ENCODE measurements around the gene NLGN3. TPM values are rescaled to one million over a fixed set of nuclear protein-coding genes. Genes with fewer than 3 reads are reported as not detected.

NLGN3 gene
- total RNA-seq, 3 donors from 2014 or later = 0.38 to 0.43 (median 0.40) TPM

GRCh38 chrX:71107245-71107644 lies 37.4 kb upstream of the NLGN3 start:
- peaks cover 39% of the 10 kb centered on the region for H3K36me3 Mint-ChIP-seq (ENCODE audit: insufficient read depth)
- no peaks in the 10 kb centered on the region for H3K27me3 Mint-ChIP-seq (ENCODE audit: low read depth)
- DNase-seq (no peak), ATAC-seq (no peak)
- peak overlapping the region; percentile 96 for H3K4me3 Mint-ChIP-seq
- H3K9me3 Mint-ChIP-seq = no peaks in the 10 kb centered on the region
- H3K4me1 Mint-ChIP-seq (ENCODE audit: low read depth) = peaks cover 60% of the 10 kb centered on the region

- ATAC-seq = no peak
- Mint-ChIP-seq H3K4me1 (ENCODE audit: low read depth) (peaks cover 60% of the 10 kb centered on the region), H3K4me3 (peak overlapping the region; percentile 96), H3K9me3 (no peaks in the 10 kb centered on the region), H3K36me3 (ENCODE audit: insufficient read depth) (peaks cover 39% of the 10 kb centered on the region), H3K27me3 (ENCODE audit: low read depth) (no peaks in the 10 kb centered on the region)
- DNase-seq = no peak
Measured at GRCh38 chrX:71107762-71108360, 36.8 kb upstream of the NLGN3 start.

GRCh38 chrX:71109051-71109450 lies 35.6 kb upstream of the NLGN3 start:
- DNase-seq = no peak
- Mint-ChIP-seq H3K27me3 (ENCODE audit: low read depth) (no peaks in the 10 kb centered on the region), H3K4me1 (ENCODE audit: low read depth) (peaks cover 57% of the 10 kb centered on the region), H3K4me3 (peak overlapping the region; percentile 96), H3K36me3 (ENCODE audit: insufficient read depth) (peaks cover 39% of the 10 kb centered on the region), H3K9me3 (no peaks in the 10 kb centered on the region)
- ATAC-seq = no peak

DNA sequence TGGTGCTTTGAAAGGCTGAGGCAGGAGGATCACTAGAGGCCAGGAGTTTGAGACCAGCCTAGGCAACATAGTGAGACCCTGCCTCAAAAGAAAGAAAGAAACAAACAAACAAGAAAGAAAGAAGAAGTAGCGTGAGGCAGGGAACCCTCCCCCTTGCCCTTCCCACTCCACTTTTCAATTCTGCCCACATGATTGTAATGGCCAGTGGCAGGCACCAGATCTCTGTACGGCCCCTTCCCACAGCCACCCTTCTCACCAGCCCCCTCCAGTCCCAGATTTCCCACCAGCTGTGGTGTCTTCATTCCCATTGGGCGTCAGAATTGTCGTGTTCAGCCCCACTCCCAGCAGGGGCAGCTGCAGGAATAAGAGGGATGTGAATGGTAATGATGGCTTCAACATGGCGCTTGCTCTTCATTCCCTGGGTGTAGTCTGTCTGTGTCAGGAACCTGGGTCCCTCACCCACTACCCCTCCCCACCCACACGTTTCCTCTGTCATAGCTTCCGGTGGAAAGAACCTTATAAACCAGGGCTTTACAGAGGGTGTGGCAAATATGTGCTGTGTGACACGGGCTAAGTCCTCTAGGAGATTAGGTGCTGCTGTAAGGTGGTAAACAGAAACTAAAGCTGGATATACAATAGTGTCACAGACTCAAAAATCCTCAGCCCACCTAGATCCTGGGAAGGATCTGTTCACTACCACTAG lies 33.3 kb upstream of the NLGN3 start, which contains the start of gene IL2RG:
IL2RG (minus strand) TSS at position 437 of the 703 bp plus-strand sequence; CDS start at position 399, 38 bp downstream.
- peaks cover 43% of the 10 kb centered on the region for H3K4me1 Mint-ChIP-seq (ENCODE audit: low read depth)
- H3K36me3 Mint-ChIP-seq (ENCODE audit: insufficient read depth) = peaks cover 31% of the 10 kb centered on the region
- DNase-seq = peak; percentile 75
- ATAC-seq = peak; percentile 87 to 90
- no peaks in the 10 kb centered on the region for H3K27me3 Mint-ChIP-seq (ENCODE audit: low read depth)
- H3K9me3 Mint-ChIP-seq = no peaks in the 10 kb centered on the region
- H3K4me3 Mint-ChIP-seq = peak within 1 kb of the TSS; percentile 96

DNA sequence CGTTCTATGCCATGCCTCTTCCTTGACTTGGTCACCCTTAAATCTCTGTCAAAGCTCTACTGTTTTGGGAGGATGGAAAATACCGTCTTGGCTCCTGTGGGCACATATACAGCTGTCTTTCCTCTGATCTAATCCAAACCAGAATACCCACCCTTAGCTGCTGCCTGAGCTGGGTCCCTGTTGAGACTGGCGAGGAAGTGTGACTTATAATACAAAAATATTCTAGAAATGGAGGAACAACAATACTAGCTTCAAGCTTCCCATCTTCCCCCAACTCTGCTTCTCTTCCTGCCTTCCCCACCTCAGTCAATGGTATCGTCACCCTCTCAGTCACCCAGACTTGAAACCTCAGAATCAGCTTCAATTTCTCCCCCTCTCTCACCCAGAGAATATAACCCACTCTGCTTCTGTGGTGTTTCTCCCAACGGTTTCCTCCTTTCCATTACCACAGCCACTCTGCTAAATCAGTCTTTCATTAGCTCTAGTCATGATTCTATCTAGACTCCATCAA lies 32.7 kb upstream of the NLGN3 start:
- ATAC-seq = peak; percentile 38 to 53
- Mint-ChIP-seq H3K4me1 (ENCODE audit: low read depth) (peaks cover 39% of the 10 kb centered on the region), H3K9me3 (no peaks in the 10 kb centered on the region), H3K27me3 (ENCODE audit: low read depth) (no peaks in the 10 kb centered on the region), H3K36me3 (ENCODE audit: insufficient read depth) (peaks cover 27% of the 10 kb centered on the region), H3K4me3 (peak overlapping the region; percentile 96)
- DNase-seq = peak; percentile 23

DNA sequence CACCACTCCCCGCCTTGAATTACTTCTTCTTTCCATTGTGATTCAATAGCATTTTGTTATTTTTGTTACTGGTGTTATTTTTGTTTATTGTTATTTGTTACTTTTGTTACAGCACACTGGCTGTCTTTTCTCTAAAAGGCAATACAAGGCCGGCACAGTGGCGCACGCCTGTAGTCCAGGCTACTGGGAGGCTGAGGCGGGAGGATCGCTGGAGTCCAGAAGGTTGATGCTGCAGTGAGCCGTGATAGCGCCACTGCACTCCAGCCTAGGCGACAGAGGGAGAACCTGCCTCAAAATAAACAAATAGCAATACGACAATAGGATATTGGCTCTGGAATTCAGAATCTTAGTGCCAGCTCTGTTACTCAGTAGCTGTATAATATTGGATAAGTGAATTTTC lies 27.3 kb upstream of the NLGN3 start:
- Mint-ChIP-seq H3K4me1 (ENCODE audit: low read depth) (peaks cover 31% of the 10 kb centered on the region), H3K36me3 (ENCODE audit: insufficient read depth) (peaks cover 9% of the 10 kb centered on the region), H3K27me3 (ENCODE audit: low read depth) (no peaks in the 10 kb centered on the region), H3K4me3 (no peak overlapping the region), H3K9me3 (no peaks in the 10 kb centered on the region)
- DNase-seq (no peak), ATAC-seq (no peak)

DNA sequence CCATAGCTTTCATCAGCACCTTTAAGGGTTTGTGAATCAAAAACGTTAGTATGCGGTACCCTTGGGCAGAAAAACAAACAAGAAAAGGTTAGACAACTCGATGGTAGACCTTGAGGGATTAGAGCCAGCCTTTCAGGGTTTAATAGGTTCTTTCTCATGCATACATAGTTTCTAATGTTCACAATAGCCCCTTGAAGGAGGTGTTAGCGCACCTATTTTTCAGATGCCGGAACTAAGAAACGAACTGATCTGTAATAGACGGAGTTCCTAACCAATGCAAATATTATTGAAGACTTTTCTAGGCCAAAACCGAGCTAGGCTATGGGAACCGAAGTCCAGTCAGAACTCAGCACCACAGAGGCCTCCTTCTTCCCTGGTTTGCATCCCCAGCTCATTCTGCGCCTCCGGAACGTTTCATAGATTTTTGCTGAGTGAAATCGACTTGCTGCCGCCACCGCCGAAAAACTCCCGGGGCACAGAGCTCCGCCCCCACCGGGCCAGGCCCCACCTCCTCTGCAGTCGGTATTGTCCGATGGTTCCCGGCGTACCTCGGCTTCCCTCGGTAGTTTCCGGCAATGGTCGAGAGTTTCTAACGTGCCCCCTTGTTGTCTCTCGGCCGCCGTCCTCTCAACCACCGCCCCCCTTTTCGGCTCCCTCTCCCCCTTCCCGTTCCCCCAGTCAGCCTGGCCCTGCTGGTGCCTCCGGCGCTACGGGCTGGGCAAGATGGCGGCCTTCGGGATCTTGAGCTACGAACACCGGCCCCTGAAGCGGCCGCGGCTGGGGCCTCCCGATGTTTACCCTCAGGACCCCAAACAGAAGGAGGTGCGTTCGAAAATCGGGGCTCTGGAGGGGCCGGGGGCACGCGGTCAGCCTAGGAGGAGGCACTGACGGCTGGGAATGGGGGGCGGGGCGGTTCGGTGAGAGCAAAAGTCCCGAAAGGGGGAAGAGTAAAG lies 26.3 kb upstream of the NLGN3 start, which contains the start of gene MED12:
MED12 (plus strand) TSS at position 565 of the 953 bp plus-strand sequence; CDS start at position 724, 159 bp downstream.
- Mint-ChIP-seq H3K4me1 (ENCODE audit: low read depth) (peaks cover 27% of the 10 kb centered on the region), H3K36me3 (ENCODE audit: insufficient read depth) (peaks cover 14% of the 10 kb centered on the region), H3K27me3 (ENCODE audit: low read depth) (no peaks in the 10 kb centered on the region), H3K4me3 (peak within 1 kb of the TSS; percentile 86), H3K9me3 (no peaks in the 10 kb centered on the region)
- DNase-seq (peak; percentile 74), ATAC-seq (peak; percentile 94 to 98)

DNA sequence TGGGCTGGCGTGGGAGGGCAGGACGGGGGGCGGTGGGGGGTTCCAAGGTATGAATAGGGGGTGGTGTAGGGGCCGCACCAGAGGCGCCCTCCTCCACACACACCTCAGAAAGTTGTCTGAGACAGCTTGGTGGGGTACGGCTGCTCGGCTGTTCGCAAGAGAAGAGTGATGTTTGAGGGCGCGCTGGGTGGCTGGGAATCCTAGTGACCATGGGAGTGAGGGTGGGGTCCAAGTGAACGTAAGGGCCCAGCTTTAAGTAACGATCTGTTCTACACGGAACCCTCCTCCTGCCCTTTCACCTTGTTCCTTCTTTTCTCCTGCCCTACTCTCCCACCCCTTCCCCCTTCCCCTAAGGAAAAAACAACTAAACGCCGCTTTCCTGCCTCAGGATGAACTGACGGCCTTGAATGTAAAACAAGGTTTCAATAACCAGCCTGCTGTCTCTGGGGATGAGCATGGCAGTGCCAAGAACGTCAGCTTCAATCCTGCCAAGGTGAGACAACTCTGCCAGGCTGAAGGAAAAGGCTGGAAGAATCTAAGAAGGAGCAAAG lies 25.6 kb upstream of the NLGN3 start:
- no peak for DNase-seq
- H3K27me3 Mint-ChIP-seq (ENCODE audit: low read depth) = no peaks in the 10 kb centered on the region
- H3K36me3 Mint-ChIP-seq (ENCODE audit: insufficient read depth) = peaks cover 15% of the 10 kb centered on the region

GRCh38 chrX:71128166-71128833 lies 16.3 kb upstream of the NLGN3 start:
- Mint-ChIP-seq H3K27me3 (ENCODE audit: low read depth) (no peaks in the 10 kb centered on the region), H3K9me3 (no peaks in the 10 kb centered on the region), H3K4me1 (ENCODE audit: low read depth) (peaks cover 14% of the 10 kb centered on the region), H3K36me3 (ENCODE audit: insufficient read depth) (peaks cover 34% of the 10 kb centered on the region), H3K4me3 (no peak overlapping the region)
- DNase-seq (no peak), ATAC-seq (no peak)

More for the DNA sequence above, 25.6 kb upstream of the NLGN3 start:
- peaks cover 21% of the 10 kb centered on the region for H3K4me1 Mint-ChIP-seq (ENCODE audit: low read depth)
- peak overlapping the region; percentile 86 for H3K4me3 Mint-ChIP-seq
- ATAC-seq = peak; percentile 26 to 35
- no peaks in the 10 kb centered on the region for H3K9me3 Mint-ChIP-seq

DNA sequence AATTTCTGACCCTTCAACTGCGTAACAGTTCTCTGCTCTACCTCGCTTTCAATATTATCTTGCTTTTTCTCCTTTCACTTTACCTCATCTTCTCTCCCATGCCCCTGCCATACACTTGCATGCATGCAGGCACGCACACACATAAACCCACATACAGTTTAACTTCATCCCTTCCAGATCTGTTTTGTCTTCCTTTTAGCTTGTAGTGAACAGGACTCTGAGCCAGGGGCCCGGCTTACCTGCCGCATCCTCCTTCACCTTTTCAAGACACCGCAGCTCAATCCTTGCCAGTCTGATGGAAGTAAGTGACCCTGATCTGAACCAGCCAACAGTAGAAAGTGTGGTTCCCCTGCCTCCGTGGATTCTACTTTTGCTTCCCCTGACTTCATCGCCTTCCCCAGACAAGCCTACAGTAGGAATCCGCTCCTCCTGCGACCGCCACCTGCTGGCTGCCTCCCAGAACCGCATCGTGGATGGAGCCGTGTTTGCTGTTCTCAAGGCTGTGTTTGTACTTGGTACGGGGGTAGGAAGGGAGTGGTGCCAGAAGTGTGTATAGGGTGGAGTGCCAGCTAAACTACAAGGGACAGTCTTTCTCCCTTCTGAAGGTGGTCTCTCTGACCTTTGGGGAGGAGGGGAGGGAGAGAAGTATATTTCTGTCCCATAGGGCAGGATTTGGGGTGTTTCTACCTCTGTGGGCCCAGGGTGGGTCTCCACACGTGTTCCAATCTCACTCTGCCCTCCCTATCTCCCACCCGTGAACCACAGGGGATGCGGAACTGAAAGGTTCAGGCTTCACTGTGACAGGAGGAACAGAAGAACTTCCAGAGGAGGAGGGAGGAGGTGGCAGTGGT lies 15.5 kb upstream of the NLGN3 start:
- no peak overlapping the region for H3K4me3 Mint-ChIP-seq
- H3K4me1 Mint-ChIP-seq (ENCODE audit: low read depth) = peaks cover 14% of the 10 kb centered on the region
- no peaks in the 10 kb centered on the region for H3K27me3 Mint-ChIP-seq (ENCODE audit: low read depth)
- peak; percentile 80 for DNase-seq
- peaks cover 34% of the 10 kb centered on the region for H3K36me3 Mint-ChIP-seq (ENCODE audit: insufficient read depth)
- ATAC-seq = peak; percentile 92 to 94
- no peaks in the 10 kb centered on the region for H3K9me3 Mint-ChIP-seq

DNA sequence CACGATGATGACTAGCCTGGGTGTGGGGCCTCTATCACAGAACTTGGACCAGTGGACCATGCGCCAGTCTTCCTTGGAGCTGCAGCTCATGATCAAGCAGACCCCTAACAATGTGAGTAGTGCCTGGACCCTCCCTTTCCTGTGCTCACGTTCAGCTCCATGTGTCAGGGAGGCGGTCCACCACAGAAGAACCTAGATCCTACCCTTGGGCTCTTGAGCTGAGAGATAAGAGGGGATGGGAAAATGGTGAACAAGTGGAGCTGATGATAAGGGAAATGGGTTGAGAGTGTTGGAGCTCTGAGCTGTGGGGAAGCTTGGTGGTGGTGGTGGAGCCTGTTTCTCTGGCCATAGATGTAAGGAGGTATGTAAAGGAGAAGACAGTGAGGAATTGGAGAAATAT lies 13.1 kb upstream of the NLGN3 start:
- peaks cover 11% of the 10 kb centered on the region for H3K4me1 Mint-ChIP-seq (ENCODE audit: low read depth)
- peaks cover 40% of the 10 kb centered on the region for H3K36me3 Mint-ChIP-seq (ENCODE audit: insufficient read depth)
- DNase-seq = no peak
- H3K4me3 Mint-ChIP-seq = no peak overlapping the region
- H3K9me3 Mint-ChIP-seq = no peaks in the 10 kb centered on the region
- H3K27me3 Mint-ChIP-seq (ENCODE audit: low read depth) = no peaks in the 10 kb centered on the region
- ATAC-seq = no peak

- Mint-ChIP-seq H3K4me3 (no peak overlapping the region), H3K36me3 (ENCODE audit: insufficient read depth) (peaks cover 9% of the 10 kb centered on the region), H3K4me1 (ENCODE audit: low read depth) (peaks cover 8% of the 10 kb centered on the region), H3K9me3 (no peaks in the 10 kb centered on the region), H3K27me3 (ENCODE audit: low read depth) (no peaks in the 10 kb centered on the region)
- ATAC-seq (no peak), DNase-seq (no peak)
Measured at GRCh38 chrX:71140440-71140839, 4.2 kb upstream of the NLGN3 start.

DNA sequence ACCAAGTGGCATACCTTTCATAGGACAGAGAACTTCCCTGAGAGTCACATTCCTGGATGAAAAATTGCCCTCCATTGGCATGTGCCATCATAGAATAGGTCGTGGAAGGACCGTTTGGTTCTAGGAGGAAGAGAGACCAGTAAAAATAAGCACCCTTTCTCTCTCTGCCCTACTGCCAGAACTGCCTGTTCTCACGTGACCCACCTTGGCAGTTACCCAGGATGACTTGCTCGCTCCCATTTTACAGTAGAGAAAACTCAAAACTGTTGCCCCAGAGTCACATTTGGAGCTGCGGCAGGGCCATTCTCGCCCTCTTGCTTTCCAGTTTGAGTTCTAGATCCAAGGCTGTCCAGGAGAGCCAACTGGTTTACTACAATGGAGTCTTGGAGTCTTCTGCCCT lies 1.1 kb upstream of the NLGN3 start:
- peaks cover 15% of the 10 kb centered on the region for H3K4me1 Mint-ChIP-seq (ENCODE audit: low read depth)
- no peak overlapping the region for H3K4me3 Mint-ChIP-seq
- no peak for DNase-seq
- peaks cover 7% of the 10 kb centered on the region for H3K36me3 Mint-ChIP-seq (ENCODE audit: insufficient read depth)
- H3K27me3 Mint-ChIP-seq (ENCODE audit: low read depth) = no peaks in the 10 kb centered on the region
- no peak for ATAC-seq
- no peaks in the 10 kb centered on the region for H3K9me3 Mint-ChIP-seq
